HG03565 (cell line): ENCODE data around the gene THRA.

ENCODE experiments used
- ATAC-seq: cut with Tn5 transposase; IDR thresholded peaks from one replicate; pipeline ENCODE4 v1.9.1; 2021; ENCODE audit warnings: mild to moderate bottlenecking, moderate library complexity; ENCODE audit not compliant: unreplicated experiment

THRA gene, protein sequence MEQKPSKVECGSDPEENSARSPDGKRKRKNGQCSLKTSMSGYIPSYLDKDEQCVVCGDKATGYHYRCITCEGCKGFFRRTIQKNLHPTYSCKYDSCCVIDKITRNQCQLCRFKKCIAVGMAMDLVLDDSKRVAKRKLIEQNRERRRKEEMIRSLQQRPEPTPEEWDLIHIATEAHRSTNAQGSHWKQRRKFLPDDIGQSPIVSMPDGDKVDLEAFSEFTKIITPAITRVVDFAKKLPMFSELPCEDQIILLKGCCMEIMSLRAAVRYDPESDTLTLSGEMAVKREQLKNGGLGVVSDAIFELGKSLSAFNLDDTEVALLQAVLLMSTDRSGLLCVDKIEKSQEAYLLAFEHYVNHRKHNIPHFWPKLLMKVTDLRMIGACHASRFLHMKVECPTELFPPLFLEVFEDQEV

DNA sequence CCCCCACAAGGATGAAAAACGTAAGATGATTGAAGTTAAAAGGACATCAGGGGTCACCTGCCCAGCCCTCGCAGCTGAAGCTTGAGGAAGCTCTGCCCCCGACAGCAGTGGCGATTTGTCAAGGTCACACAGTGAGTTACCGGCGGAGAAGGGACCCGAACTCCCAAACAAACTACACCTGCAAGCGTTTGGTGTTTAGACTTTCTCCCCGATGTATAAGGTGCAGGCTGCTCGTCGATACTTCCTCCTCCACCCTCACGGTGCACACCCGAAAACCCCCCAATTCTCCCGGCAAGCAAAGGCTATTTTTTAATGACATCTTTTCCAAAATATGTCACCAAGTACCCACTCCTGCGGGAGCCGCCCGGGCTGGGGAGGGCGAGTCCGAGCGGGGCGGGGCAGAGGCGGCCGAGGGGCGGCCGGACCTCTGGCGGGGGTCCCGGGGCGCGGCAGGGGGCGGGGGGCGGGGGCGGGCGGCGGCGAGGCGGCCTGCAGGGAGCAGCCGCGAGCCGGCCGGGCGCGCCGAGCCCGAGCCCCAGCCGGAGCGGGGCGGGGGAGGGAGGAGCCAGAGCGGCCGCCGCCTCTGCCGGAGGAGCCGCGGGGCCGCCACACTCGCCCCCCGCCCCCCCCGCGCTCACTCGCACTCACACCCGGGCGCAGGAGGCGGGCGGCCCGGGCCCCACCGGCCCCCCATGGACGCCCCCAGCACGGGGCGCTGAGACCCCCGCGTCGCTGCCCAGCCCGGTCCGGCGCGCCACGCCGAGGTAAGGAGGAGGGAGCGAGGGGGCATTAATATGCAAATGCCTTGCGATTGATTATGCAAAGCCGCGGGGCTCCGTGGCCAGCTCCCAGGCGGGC lies at the start of gene THRA:
THRA (plus strand) TSS at position 637 of the 858 bp plus-strand sequence. CDS start 11,524 bp downstream, outside the sequence.
- ATAC-seq = no peak

DNA sequence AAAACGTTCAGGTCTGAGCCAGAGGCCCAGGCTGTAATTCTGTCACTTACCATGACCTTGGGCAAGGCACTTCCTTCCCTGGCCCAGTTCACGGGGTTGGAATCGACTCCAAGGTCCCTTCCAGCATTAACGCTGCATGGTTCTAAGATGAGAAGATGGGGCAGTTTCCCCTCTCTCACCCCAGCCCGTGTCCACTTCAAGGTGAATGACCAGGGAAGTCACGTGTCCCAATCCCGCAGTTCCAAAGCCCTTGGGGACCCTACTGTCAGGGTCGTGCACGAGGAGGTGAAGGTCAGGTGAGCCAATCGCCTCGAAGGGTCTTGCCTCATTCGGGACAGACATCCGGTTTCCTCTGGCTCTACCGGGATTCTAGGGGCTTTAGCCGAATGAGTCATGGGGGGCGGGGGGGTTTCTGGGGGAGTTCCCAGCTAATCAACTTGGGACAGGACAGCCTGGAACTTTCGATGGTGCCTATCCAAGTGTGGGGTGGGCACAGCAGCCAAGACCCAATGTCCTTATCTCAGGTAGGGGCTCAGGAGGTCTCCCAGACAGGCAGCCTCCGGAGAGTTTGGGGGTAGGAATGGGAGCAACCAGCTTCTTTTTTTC lies 48.3 kb upstream of the THRA start:
- ATAC-seq = no peak

DNA sequence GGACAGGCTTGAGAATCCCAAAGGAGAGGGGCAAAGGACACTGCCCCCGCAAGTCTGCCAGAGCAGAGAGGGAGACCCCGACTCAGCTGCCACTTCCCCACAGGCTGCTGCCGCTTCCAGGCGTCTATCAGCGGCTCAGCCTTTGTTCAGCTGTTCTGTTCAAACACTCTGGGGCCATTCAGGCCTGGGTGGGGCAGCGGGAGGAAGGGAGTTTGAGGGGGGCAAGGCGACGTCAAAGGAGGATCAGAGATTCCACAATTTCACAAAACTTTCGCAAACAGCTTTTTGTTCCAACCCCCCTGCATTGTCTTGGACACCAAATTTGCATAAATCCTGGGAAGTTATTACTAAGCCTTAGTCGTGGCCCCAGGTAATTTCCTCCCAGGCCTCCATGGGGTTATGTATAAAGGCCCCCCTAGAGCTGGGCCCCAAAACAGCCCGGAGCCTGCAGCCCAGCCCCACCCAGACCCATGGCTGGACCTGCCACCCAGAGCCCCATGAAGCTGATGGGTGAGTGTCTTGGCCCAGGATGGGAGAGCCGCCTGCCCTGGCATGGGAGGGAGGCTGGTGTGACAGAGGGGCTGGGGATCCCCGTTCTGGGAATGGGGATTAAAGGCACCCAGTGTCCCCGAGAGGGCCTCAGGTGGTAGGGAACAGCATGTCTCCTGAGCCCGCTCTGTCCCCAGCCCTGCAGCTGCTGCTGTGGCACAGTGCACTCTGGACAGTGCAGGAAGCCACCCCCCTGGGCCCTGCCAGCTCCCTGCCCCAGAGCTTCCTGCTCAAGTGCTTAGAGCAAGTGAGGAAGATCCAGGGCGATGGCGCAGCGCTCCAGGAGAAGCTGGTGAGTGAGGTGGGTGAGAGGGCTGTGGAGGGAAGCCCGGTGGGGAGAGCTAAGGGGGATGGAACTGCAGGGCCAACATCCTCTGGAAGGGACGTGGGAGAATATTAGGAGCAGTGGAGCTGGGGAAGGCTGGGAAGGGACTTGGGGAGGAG lies 47.5 kb upstream of the THRA start, which contains the start of gene CSF3:
CSF3 (plus strand) TSS at position 436 of the 993 bp plus-strand sequence; CDS start at position 471, 35 bp downstream.
- no peak for ATAC-seq

DNA sequence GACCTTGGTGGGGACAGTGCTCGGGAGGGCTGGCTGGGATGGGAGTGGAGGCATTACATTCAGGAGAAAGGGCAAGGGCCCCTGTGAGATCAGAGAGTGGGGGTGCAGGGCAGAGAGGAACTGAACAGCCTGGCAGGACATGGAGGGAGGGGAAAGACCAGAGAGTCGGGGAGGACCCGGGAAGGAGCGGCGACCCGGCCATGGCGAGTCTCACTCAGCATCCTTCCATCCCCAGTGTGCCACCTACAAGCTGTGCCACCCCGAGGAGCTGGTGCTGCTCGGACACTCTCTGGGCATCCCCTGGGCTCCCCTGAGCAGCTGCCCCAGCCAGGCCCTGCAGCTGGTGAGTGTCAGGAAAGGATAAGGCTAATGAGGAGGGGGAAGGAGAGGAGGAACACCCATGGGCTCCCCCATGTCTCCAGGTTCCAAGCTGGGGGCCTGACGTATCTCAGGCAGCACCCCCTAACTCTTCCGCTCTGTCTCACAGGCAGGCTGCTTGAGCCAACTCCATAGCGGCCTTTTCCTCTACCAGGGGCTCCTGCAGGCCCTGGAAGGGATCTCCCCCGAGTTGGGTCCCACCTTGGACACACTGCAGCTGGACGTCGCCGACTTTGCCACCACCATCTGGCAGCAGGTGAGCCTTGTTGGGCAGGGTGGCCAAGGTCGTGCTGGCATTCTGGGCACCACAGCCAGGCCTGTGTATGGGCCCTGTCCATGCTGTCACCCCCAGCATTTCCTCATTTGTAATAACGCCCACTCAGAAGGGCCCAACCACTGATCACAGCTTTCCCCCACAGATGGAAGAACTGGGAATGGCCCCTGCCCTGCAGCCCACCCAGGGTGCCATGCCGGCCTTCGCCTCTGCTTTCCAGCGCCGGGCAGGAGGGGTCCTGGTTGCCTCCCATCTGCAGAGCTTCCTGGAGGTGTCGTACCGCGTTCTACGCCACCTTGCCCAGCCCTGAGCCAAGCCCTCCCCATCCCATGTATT lies 46.5 kb upstream of the THRA start:
- ATAC-seq = no peak

DNA sequence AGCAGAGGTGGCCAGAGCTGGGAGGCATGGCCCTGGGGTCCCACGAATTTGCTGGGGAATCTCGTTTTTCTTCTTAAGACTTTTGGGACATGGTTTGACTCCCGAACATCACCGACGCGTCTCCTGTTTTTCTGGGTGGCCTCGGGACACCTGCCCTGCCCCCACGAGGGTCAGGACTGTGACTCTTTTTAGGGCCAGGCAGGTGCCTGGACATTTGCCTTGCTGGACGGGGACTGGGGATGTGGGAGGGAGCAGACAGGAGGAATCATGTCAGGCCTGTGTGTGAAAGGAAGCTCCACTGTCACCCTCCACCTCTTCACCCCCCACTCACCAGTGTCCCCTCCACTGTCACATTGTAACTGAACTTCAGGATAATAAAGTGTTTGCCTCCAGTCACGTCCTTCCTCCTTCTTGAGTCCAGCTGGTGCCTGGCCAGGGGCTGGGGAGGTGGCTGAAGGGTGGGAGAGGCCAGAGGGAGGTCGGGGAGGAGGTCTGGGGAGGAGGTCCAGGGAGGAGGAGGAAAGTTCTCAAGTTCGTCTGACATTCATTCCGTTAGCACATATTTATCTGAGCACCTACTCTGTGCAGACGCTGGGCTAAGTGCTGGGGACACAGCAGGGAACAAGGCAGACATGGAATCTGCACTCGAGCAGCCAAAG lies 45.2 kb upstream of the THRA start:
- ATAC-seq = no peak

DNA sequence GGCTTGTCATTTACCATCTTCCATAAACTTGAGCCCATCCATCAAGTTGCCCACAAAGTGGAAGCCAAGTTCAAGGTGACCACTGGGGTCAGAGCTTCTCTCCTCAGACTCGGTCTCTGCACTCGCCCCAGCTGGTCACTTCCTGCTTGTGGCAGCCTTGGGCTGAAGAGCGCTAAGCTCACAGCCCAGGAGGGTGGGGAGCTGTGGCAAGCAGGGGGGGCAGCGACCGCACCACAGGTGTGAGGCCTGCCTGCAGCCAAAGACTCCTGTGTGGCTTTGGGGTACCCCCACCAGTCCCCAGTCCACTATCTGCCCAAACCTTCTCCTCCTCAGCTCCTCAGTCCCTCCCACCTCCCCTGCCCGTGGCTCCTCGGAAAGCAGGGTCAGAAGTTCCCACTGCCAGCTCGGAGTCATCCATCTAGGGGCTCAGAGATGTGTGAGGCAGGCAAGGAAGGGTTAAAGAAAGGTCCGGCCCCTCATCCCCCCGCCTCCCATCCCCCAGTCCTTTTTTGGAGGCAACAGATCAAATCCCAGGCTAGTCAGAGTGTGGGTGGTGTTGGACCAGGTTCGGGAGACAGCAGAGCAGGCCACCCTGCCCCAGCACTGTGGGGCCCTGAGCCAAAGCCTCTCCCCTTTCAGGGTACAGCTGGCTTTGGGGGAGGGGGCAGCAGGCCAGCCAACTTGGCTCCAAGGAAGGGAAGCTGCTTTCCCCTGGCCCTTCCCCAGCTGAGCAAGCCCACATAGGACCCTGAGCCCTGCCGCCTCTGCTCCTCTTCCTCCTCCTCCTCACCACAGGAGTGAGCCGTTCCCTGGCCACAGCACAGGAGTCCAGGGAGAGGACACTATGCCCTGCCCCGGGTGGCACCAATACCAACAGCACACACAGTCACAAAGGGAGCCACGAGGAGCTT lies 44.3 kb upstream of the THRA start:
- no peak for ATAC-seq

DNA sequence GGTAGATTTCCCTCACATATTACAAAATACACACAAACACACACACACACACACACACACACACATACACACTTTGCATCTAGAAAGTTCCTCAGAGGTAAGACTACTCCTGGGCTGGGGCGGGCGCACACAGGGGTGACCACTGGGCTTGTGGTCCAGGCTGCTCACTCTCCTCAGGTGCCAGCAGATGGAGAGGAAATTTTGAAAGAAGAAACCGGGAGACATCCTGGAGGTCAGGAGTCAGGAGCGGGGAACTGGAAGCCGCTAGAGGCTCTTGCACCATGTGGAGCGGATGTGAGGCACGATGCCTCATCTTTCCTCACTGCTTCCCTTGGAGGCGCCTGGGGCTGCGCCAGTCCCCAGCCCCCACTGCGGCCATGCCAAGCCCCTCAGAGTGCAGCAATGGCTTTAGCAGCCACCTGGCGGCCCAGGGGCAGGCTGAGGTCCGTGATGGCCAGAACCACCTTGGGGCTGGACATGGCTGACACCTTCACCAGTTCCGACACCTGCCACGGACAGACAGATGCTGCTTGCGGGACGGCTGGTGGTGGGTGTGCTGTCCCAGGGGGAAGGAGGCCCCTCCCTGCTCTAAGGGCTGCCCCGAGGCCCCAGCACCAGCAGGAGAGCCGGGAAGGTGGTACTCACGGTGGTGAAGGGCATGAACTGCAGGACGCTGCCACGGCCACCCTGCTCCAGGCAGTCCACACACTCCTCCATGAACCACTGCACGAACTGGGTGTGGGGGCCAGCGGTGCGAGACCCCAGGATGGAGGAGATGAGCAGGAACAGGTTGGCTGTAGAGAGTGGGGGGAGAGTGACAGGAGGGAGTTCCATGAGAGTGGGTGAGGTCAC lies 43.4 kb upstream of the THRA start:
- ATAC-seq = no peak

DNA sequence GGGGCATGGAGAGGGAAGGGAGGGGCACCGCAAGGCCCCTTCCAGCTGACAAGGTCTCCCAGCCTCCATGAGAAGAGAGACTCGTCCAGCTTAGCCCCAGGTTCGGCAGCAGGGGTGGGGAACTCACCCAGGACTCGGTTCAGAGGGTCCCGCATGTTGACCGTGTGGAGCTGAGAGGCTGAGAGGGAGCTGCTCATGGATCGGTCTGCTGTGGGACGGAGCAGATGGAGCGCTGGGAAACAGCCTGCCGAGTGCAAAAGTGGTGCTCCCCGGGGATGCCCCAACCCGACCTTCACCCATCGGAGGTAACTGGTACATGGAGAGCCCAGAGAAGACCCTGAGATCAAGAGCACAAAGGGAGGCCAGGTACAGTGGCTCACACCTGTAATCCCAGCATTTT lies 42.6 kb upstream of the THRA start:
- ATAC-seq = no peak

DNA sequence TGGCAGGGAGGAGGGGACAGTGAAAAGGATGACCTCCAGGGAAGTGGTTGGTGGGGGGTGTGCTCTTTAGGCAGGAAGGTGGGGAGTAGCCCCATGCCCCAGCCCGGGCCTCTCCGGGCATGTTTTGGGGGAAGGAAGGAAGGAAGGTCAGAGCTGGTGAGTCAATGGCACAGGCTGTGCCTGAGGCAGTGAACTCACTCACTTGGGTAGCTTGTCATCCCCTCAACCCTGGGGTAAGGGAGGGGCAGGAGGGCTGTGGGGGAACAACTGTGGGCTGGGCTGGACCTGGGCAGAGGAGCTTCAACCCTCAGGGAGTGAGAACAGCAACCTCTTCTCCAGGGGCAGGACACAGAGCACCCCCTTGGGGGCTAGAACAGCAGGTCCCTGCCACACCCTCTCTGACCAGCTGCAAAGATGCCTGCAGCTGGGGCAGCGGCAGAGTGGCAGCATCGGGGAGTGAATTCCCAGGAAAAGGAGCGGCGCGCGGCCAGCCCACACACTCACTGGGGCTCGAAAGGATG lies 41.3 kb upstream of the THRA start:
- ATAC-seq = no peak

DNA sequence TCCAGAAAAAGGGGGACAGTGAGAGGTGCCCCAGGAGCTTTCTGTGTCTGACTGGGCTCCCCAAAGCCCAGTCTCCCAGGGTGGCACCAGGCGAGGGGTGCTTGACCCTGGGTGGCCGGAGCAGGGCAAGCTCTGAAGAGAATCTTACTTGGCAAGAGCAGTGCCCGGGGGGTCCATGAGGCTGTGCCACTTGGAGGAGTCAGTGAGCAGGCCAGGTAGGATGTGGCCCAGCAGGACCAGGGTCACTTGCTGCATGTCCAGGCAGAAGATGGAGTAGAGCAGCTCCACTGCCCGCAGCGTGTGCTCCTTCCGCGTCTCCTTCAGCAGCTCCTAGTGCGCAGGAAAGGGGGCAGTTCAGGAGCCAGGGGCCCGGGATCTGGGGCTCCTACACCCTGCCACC lies 40.3 kb upstream of the THRA start:
- ATAC-seq = no peak

DNA sequence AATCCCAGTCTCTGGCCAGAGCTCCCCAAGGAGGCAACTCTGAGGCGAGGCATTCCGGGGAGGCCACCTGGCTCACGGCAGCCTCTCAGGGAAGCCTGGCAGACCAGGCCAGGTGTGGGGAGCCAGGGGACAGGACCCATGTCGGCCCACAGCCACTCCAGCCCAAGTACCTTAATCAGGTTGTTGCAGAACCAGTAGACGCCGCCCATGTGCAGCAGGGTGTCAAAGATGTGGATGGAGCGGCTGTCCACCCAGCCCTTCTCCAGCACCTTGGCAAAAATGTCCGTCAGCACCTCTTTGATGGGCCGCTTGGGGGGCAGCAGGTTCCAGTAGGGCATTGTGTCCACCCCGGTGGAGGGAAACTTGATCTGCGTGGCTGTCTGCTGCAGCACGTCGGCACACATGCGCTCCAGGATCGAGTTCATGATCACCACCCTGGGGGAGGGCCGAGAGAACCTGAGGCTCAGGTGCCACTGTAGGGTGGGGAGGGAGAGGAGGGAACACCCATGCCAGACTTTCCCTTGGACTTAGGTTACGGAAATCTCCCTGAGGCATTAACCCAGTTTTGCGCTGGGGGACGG lies 39.7 kb upstream of the THRA start:
- ATAC-seq = no peak

DNA sequence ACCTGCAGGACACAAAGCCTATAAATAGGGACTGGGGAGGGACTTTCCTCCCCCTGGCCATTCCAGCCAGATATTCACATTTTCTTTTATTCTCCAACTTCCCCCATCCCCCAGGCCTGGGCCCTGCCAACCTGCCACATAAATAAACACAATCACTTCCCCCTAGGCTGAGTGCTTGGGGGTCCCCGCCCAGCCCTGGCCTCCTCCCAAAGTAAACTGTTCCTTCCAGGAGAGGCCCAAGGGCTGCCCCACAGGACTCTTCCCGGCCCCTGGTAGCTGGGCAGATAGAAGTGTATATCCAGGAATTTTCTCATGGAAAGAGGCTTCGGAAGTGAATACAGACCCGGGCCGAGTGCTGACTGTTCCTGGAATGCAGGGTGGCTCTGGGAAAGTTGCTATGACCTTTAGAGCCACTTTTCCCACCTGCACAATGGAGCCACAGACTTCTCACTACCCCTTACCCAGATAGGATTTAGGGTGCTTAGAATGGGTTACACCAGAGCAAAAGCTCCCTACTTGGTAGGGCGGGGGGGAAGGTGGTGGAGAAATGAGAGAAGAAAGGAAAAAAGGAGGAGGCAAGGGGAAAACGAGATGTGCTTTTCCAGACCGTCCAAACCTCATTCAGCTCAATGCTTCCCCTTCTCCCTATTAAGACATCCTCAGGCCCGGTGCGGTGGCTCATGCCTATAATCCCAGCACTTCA lies 39.0 kb upstream of the THRA start:
- ATAC-seq = no peak

DNA sequence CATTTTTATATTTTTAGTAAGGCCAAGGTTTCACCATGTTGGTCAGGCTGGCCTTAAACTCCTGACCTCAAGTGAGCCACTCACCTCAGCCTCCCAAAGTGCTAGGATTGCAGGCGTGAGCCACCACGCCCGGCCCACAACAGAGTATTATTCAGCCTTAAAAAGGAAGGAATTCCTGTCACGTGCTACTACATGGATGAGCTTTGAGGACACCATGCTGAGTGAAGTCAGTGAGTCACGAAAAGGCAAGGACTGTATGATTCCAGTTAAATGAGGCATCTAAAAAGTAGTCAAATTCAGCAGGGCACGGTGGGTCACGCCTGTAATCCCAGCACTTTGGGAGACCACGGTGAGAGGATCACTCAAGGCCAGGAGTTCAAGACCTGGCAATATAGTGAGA lies 37.9 kb upstream of the THRA start:
- no peak for ATAC-seq

DNA sequence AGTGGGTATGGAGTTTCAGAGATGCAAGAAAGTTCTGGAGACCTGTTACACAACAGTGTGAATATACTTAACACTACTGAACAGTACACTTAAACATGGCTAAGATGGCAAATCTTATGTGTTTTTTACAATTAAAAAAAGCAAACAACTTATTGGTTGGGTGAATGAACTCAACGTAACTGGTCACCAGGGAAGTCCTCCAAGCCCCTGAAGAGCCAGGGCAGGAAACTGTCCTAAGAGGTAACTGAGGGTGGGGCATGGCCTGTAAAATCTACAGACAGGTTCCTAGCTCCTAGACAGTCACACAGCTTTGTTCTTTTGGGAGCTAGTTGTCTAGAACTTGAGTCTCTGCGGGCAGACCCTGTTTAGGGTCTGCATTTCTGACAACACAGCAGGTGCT lies 37.2 kb upstream of the THRA start:
- ATAC-seq = no peak
